Testis (tissue), 3 donors: ENCODE measurements around the gene CSF3R. TPM values are rescaled to one million over a fixed set of nuclear protein-coding genes. Genes with fewer than 3 reads are reported as not detected.

ENCODE experiments used
- DNase-seq: peaks from one replicate; pipeline ENCODE4 v3.0.0-alpha.2; 2019
- H3K27ac ChIP-seq, 2 donors: fragments of 200-600 bp; sonication (generic); one replicate each; pipeline ENCODE4 v1.5.1; 2019
- H3K27me3 ChIP-seq: fragments of 200-600 bp; sonication (generic); one replicate; pipeline ENCODE4 v1.5.1; 2019
- H3K36me3 ChIP-seq: fragments of 200-600 bp; sonication (generic); one replicate; pipeline ENCODE4 v1.5.1; 2017; ENCODE audit warnings: low read depth; ENCODE audit errors: missing control alignments
- H3K4me1 ChIP-seq: fragments of 200-600 bp; sonication (generic); one replicate; pipeline ENCODE4 v1.5.1; 2019
- H3K4me3 ChIP-seq, 2 donors: fragments of 200-600 bp; sonication (generic); one replicate each; pipeline ENCODE4 v1.5.1; 2017 to 2019
- H3K9me3 ChIP-seq: fragments of 200-600 bp; sonication (generic); one replicate; pipeline ENCODE4 v1.5.1; 2017
- POLR2A ChIP-seq: fragments of 450-650 bp; IDR thresholded peaks from one replicate; pipeline ENCODE4 v1.6.1; 2017; ENCODE audit warnings: antibody characterized with exemption, mild to moderate bottlenecking, moderate library complexity
- WGBS, 2 donors: methylation state at CpG; one replicate each; pipeline ENCODE4 v1.1.5; 2018; 5-methylcytosine and 5-hydroxymethylcytosine counted together
- intact Hi-C: fragments of 100-400 bp; cut with DNase I; formaldehyde crosslinking; loops from one replicate; pipeline ENCODE4 v1.15.1; 2023; ENCODE audit warnings: low total_unique reads
- polyA plus RNA-seq: library from polyadenylated mRNA; stranded (reverse); fragments of 350-450 nt; fragmentation: Illumina TruSeq; extraction: RNeasy Lipid Tissue Mini Kit (QIAGEN cat#74804); gene quantifications from one replicate; pipeline ENCODE4 v1.2.3, GENCODE V29; 2014; ENCODE audit warnings: low read depth, low replicate concordance; ENCODE audit not compliant: insufficient read depth
- total RNA-seq, 2 donors: library from RNA; depleted of rRNA; stranded (reverse); fragments of >200 nt; gene quantifications; one replicate each; pipeline ENCODE4 v1.2.3, GENCODE V29; 2016
- TF ChIP-seq, protein P1 (sequence below), 3 experiments: fragments of 450-650 bp in 2 of 3; fragments of 200-600 bp in 1 of 3; sonication (generic) in 1 of 3; IDR thresholded peaks; one replicate each; pipeline ENCODE4 v1.5.1; 2016 to 2019; ENCODE audit warnings: antibody characterized with exemption in 3 of 3, mild to moderate bottlenecking in 2 of 3, moderate library complexity in 1 of 3

CSF3R gene
- total and polyA plus RNA-seq, 3 donors from 2014 or later = 2.0 to 4.9 (median 3.8) TPM

DNA sequence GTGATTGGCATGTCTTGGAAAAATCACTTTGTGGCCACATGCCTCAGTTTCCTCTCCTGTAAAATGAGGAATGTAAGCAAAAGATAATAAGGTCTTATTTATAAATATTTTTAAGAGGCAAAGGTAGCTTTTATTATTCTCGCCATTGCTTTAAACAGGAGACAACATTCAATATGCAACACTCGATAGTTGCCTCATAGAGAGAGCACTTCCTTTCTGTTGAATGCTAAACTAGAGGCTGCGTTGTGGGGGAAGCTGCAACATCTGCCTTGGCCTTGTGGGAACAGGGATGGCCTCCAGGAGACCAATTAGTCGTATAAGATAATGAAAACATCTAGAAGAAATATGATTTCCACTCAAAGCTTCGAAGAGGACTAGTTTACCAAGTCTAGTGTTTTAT, 36.0 kb downstream of the CSF3R start:
- Histone ChIP-seq H3K27me3 (no peaks in the 10 kb centered on the region), H3K27ac (no peak overlapping the region), H3K36me3 (no peaks in the 10 kb centered on the region), H3K4me3 (no peak overlapping the region), H3K9me3 (no peaks in the 10 kb centered on the region), H3K4me1 (no peaks in the 10 kb centered on the region)
- intact Hi-C loops = no loop called here
- 50 to 54% methylated on average over 5 of the region's 5 CpGs for WGBS, 2 donors
- no peak for DNase-seq
- TF ChIP-seq POLR2A = no peak
- TF ChIP-seq, protein P1, sequence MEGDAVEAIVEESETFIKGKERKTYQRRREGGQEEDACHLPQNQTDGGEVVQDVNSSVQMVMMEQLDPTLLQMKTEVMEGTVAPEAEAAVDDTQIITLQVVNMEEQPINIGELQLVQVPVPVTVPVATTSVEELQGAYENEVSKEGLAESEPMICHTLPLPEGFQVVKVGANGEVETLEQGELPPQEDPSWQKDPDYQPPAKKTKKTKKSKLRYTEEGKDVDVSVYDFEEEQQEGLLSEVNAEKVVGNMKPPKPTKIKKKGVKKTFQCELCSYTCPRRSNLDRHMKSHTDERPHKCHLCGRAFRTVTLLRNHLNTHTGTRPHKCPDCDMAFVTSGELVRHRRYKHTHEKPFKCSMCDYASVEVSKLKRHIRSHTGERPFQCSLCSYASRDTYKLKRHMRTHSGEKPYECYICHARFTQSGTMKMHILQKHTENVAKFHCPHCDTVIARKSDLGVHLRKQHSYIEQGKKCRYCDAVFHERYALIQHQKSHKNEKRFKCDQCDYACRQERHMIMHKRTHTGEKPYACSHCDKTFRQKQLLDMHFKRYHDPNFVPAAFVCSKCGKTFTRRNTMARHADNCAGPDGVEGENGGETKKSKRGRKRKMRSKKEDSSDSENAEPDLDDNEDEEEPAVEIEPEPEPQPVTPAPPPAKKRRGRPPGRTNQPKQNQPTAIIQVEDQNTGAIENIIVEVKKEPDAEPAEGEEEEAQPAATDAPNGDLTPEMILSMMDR (IDR thresholded peaks at IDR 0.05) = no peak

DNA sequence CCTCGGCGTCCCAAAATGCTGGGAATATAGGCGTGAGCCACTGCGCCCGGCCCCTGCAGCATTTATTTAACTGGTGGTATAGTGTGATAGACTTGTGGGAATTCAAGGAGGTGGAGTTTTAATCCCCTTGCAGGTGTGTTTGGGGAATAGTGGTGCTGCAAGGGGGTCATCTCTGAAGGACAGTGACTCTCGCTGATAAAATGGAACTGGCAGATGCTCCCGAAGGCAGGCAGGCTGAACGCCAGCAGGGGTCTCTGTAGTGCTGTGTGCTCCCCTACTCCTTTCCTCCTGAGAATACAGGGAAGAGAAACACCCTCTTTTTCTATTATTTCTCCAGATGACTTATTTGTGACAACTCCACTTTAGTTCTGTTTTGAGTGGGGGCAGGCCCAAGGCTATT, 36.4 kb downstream of the CSF3R start:
- intact Hi-C loops = no loop called here
- Histone ChIP-seq H3K27me3 (no peaks in the 10 kb centered on the region), H3K27ac (no peak overlapping the region), H3K4me3 (no peak overlapping the region), H3K9me3 (no peaks in the 10 kb centered on the region), H3K36me3 (no peaks in the 10 kb centered on the region), H3K4me1 (no peaks in the 10 kb centered on the region)
- 70 to 74% methylated on average over 8 of the region's 8 CpGs for WGBS, 2 donors
- TF ChIP-seq, protein P1 (IDR thresholded peaks at IDR 0.05) = no peak
- no peak for TF ChIP-seq POLR2A
- no peak for DNase-seq

DNA sequence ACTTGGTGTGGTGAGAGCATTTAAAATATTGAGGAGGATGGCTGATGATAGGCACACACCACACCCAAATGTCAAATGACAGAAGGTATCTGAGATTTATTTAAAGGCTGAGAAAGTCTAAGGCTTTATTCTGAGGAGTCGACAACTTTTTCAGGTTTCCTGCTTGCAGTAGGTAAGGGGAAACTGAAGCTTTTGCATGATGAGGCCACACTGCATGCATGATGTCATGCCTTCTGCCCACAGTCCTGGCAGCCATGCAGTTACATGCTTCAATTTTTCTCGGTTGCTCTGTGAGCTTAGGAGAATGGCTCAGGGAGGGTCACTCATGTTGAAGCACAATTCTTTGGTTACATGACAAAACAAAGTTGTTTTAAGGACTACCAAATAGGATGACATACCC, 39.4 kb downstream of the CSF3R start:
- no peak overlapping the region for H3K27ac ChIP-seq
- no peak overlapping the region for H3K4me3 ChIP-seq
- DNase-seq = no peak
- H3K9me3 ChIP-seq = no peaks in the 10 kb centered on the region
- 83 to 100% methylated on average over 2 of the region's 2 CpGs for WGBS, 2 donors
- TF ChIP-seq POLR2A = no peak
- no peaks in the 10 kb centered on the region for H3K36me3 ChIP-seq
- no peaks in the 10 kb centered on the region for H3K4me1 ChIP-seq
- intact Hi-C loops = no loop called here
- H3K27me3 ChIP-seq = no peaks in the 10 kb centered on the region

DNA sequence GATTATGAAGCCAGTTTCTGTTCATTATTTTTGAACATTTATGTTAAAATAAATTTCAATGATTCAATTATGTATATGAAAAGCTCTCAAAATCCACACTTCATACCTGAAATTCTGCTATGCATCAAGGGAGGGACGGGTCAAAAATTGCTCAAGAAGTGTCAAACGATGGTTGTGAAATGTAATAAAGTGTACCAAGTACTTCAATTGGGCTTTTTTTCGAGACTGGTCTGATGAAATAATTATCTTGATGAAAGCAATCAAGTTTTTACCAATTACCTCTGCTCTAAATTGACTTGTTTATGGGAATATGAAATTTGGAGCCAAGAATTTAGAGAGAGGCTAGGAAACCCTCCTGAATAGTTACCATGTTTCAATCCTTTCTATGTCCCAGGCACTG, 40.4 kb downstream of the CSF3R start:
- 66 to 69% methylated on average over 3 of the region's 3 CpGs for WGBS, 2 donors
- no peaks in the 10 kb centered on the region for H3K36me3 ChIP-seq
- no peak for DNase-seq
- no peak overlapping the region for H3K27ac ChIP-seq
- no peak overlapping the region for H3K4me3 ChIP-seq
- no peaks in the 10 kb centered on the region for H3K9me3 ChIP-seq
- no peaks in the 10 kb centered on the region for H3K4me1 ChIP-seq
- intact Hi-C loops = no loop called here
- H3K27me3 ChIP-seq = no peaks in the 10 kb centered on the region
- TF ChIP-seq, protein P1 (IDR thresholded peaks at IDR 0.05) = no peak
- TF ChIP-seq POLR2A = no peak

DNA sequence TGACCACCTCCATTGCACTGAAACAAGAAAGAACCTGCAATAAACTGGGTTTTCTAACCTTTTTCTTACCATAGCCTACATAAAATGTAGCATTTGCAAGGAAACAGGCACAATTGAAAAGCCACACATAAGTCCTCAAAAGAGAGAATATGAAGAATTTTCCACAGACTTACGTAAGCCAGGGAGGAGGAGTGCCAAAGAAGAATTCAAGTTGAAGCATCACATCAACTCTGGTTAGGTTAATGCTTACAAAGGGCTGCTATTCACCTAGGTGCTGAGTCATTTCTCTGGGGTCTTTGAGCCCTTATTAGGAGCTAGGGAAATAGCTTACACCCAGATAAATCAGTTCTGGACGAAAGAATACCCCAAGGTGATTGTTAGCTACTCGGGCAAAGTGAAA, 42.1 kb downstream of the CSF3R start:
- Histone ChIP-seq H3K36me3 (no peaks in the 10 kb centered on the region), H3K27me3 (no peaks in the 10 kb centered on the region), H3K27ac (no peak overlapping the region), H3K4me3 (no peak overlapping the region), H3K9me3 (no peaks in the 10 kb centered on the region), H3K4me1 (no peaks in the 10 kb centered on the region)
- intact Hi-C loops = no loop called here
- no peak for DNase-seq
- 42 to 74% methylated on average over 3 of the region's 3 CpGs for WGBS, 2 donors
- no peak for TF ChIP-seq POLR2A
- TF ChIP-seq, protein P1 (IDR thresholded peaks at IDR 0.05) = no peak
